Immature natural killer cell (primary cell): ENCODE data around the gene PITPNC1. TPM values are rescaled to one million over a fixed set of nuclear protein-coding genes. Genes with fewer than 3 reads are reported as not detected.
"Not testable (repeated sequence)": the region's sequence is repeated elsewhere in the genome, so short reads cannot be mapped to it uniquely, and the experiment has no call there.

Experiments
- DNase-seq, 3 donors: peaks; one replicate each; pipeline ENCODE4 v3.0.0; 2022; ENCODE audit warnings: mixed read lengths in 1 of 3
- H3K27ac Mint-ChIP-seq, 6 donors: one replicate each; pipeline ENCODE4 v1.8.0; 2020; ENCODE audit warnings: mixed read lengths in 6 of 6, mild to moderate bottlenecking in 5 of 6, inconsistent platforms in 4 of 6, moderate library complexity in 3 of 6
- H3K27me3 Mint-ChIP-seq, 3 donors: one replicate each; pipeline ENCODE4 v1.8.0; 2020 to 2021; ENCODE audit warnings: low read depth in 3 of 3, mild to moderate bottlenecking in 3 of 3, mixed read lengths in 3 of 3, moderate library complexity in 3 of 3, inconsistent platforms in 1 of 3
- H3K36me3 Mint-ChIP-seq, 3 donors: one replicate each; pipeline ENCODE4 v1.8.0; 2020; ENCODE audit warnings: mixed read lengths in 3 of 3, inconsistent platforms in 2 of 3, mild to moderate bottlenecking in 2 of 3
- H3K4me1 Mint-ChIP-seq, 2 donors: one replicate each; pipeline ENCODE4 v1.8.0; 2020; ENCODE audit warnings: inconsistent platforms in 2 of 2, mild to moderate bottlenecking in 2 of 2, mixed read lengths in 2 of 2, moderate library complexity in 1 of 2
- H3K4me3 Mint-ChIP-seq, 5 donors: one replicate each; pipeline ENCODE4 v1.8.0; 2020; ENCODE audit warnings: mild to moderate bottlenecking in 5 of 5, mixed read lengths in 5 of 5, inconsistent platforms in 3 of 5, moderate library complexity in 3 of 5
- H3K9me3 Mint-ChIP-seq, 6 donors: one replicate each; pipeline ENCODE4 v1.8.0; 2020; ENCODE audit warnings: mild to moderate bottlenecking in 6 of 6, mixed read lengths in 6 of 6, inconsistent platforms in 4 of 6, moderate library complexity in 3 of 6
- polyA plus RNA-seq, 3 donors: library from polyadenylated mRNA; unstranded; fragments of 300-500 nt; fragmentation: Illumina TruSeq; gene quantifications; one replicate each; pipeline ENCODE4 v1.2.3, GENCODE V29; 2021

PITPNC1 gene
- polyA plus RNA-seq, 3 donors from 2014 or later = 119 to 155 (median 150) TPM

DNA sequence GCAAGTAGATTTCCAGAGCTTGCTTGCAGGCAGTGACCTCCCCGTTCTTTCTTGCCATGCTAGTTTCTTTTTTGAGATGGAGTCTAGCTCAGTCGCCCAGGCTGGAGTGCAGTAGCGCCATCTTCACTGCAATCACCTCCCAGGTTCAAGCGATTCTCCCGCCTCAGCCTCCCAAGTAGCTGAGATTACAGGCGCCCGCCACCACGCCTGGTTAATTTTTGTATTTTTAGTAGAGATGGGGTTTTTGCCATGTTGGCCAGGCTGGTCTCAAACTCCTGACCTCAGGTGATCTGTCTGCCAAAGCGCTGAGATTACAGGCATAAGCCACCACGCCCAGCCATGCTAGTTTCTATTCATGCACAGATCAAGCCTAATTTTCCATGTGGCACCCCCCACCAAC lies 139.5 kb downstream of the PITPNC1 start:
- not testable (repeated sequence) for H3K4me3 Mint-ChIP-seq, DNase-seq
- peaks cover 66 to 81% of the 10 kb centered on the region in 2 donors for H3K4me1 Mint-ChIP-seq

DNA sequence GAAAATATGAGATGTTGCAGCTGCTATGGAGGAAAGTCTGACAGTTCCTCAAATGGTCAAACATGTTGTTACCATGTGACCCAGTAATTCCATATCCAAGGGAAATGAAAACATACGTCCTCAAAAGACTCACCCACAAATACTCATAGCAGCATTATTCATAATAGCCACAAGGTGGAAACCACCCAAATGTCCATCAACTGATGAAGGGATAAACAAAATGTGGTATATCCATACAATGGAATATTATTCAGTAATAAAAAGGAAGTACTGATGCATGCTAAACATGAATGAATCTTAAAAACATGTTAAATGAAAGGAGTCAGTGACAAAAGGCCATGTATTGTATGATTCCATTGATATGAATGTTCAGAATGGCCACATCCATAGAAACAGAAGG lies 140.2 kb downstream of the PITPNC1 start:
- no peak overlapping the region for H3K4me3 Mint-ChIP-seq
- H3K4me1 Mint-ChIP-seq = peaks cover 70 to 83% of the 10 kb centered on the region in 2 donors
- no peaks in the 10 kb centered on the region for H3K9me3 Mint-ChIP-seq
- H3K27me3 Mint-ChIP-seq = peaks cover 0 to 6% (median 5%) of the 10 kb centered on the region in 3 donors
- H3K27ac Mint-ChIP-seq = peak overlapping the region in 3 of 6 donors; percentile 20 to 73 (median 49)
- H3K36me3 Mint-ChIP-seq = peaks cover 0 to 4% (median 2%) of the 10 kb centered on the region in 3 donors
- no peak for DNase-seq

More for the DNA sequence above, 139.5 kb downstream of the PITPNC1 start:
- not testable (repeated sequence) for H3K36me3 Mint-ChIP-seq, H3K27me3 Mint-ChIP-seq, H3K9me3 Mint-ChIP-seq
- H3K27ac Mint-ChIP-seq = peak overlapping the region in 2 of 6 donors; percentile 20 to 56

DNA sequence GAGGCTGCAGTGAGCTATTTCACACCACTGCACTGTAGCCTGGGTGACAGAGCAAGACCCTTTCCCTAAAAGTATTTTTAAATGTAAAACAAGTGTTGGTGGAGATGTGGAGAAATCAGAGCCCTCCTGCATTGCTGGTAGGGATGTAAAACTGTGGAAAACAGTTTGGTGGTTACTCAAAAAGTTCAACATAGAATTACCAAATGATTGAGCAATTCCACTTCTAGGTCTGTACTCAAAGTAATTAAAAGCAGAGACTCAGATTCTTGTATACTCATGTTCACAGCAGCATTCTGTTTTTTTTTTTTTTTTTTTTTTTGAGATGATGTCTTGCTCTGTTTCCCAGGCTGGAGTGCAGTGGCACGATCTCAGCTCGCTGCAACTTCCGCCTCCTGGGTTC lies 141.8 kb downstream of the PITPNC1 start:
- H3K27me3 Mint-ChIP-seq = peaks cover 0 to 6% (median 5%) of the 10 kb centered on the region in 3 donors
- peaks cover 73 to 87% of the 10 kb centered on the region in 2 donors for H3K4me1 Mint-ChIP-seq
- H3K27ac Mint-ChIP-seq = peak overlapping the region in 2 of 6 donors; percentile 77 to 84

DNA sequence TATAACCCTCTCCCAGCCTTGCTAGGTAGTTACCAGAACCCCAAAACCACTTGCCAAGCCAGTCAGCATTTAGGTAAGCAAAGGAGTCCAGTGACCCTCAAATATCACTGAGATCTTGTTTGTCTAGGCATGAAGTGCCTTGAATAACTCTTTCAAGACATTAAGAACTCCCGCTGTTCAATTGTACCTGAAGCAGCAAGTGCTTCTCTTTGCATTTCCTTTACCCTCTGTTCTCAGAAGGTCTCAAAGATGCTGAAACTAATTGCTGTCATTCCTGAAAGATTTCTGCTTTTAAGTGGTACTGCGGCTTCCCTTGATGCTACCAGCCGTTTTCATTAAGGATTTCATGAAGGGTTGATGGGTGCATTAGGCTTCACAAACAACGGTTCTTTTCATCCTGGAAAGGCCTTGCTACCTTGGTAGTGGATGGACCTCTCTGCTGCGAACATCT lies 142.7 kb downstream of the PITPNC1 start:
- DNase-seq = no peak
- H3K36me3 Mint-ChIP-seq = peaks cover 0 to 4% (median 0%) of the 10 kb centered on the region in 3 donors
- H3K27me3 Mint-ChIP-seq = peaks cover 0 to 6% (median 5%) of the 10 kb centered on the region in 3 donors
- H3K4me3 Mint-ChIP-seq = peak overlapping the region; percentile 63 to 82 (median 78)
- H3K27ac Mint-ChIP-seq = peak overlapping the region; percentile 9 to 85 (median 79)
- no peaks in the 10 kb centered on the region for H3K9me3 Mint-ChIP-seq
- H3K4me1 Mint-ChIP-seq = peaks cover 70 to 91% of the 10 kb centered on the region in 2 donors

More for the DNA sequence above, 141.8 kb downstream of the PITPNC1 start:
- no peak for DNase-seq
- Mint-ChIP-seq H3K36me3 (peaks cover 0 to 4% (median under 1%) of the 10 kb centered on the region in 3 donors), H3K4me3 (peak overlapping the region in 1 of 5 donors; percentile 18), H3K9me3 (no peaks in the 10 kb centered on the region)

DNA sequence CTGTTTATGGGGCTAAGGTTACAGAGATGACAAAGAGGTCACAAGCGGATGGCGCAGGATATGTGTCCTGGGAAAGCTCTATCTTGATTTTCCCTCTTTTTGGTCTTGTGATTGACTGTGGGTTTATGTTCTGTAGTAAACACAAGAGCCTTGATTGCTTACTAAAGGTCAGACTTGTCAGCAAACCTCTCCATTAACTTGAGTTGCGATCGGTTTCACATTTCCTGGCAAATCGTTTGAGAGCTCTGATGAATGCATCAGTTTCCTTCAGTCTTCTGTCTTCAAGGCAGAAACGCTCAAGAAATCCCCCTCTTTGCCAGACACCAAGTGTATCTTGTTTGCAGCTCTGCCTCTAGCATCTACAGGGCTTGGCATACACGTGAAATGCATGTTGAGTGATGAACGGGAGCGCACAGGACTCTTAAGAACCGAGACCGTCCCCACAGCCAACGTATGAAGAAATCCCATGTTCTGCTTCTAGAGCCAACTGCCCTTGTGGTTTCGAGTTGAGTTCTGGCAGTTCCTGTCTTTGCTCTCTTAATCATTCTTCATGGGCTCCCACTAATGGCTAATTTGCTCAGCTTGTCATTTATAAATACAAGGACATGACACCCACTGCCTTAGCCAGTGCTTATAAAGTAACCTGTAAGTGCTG lies 143.3 kb downstream of the PITPNC1 start:
- Mint-ChIP-seq H3K27ac (peak overlapping the region; percentile 69 to 85 (median 79)), H3K9me3 (no peaks in the 10 kb centered on the region), H3K4me1 (peaks cover 65 to 91% of the 10 kb centered on the region in 2 donors), H3K27me3 (peaks cover 0 to 6% (median 5%) of the 10 kb centered on the region in 3 donors), H3K4me3 (peak overlapping the region; percentile 63 to 82 (median 78)), H3K36me3 (peaks cover 0 to 4% (median 0%) of the 10 kb centered on the region in 3 donors)
- DNase-seq = peak in 1 of 3 donors; percentile 19

DNA sequence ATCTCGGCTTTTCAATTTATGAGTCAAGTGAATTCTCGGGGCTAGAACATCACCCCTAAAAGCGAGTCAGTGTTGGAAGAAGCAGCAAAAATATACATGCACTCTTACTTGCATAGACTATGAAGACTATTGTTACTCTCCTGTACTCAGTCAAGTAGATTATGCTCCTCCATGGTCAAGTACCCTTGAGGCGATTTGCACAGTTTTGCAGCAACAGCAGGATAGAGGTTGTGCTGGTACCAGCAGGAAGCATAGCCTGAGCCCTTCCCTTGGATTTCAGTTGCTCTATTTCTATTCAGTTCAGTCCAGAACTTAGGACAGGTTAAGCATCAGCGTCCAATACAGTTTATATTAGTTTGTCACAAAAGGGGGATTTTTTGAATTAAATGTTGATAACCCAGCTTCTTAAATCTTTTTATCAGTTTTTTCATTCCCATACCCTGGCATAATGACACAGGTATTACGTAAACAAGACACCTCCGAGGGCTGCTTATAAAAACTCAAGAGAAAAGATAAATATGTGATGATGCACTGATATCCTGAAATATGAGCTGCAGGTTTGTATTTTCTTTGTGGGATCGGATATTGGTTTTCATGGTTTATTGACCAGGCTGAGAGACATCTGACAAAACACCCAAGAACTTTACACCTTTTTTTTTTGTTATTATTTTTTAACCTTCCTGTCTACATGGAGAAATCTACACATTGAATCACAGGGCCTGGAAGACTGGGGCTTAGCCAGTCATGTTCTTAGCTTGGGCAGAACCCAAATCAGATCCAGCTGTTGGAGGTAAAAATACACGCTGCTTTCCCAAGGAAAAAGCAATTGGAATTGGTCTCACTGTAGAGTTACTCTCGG lies 144.1 kb downstream of the PITPNC1 start:
- no peak for DNase-seq
- peak overlapping the region; percentile 63 to 82 (median 78) for H3K4me3 Mint-ChIP-seq
- peak overlapping the region; percentile 69 to 85 (median 79) for H3K27ac Mint-ChIP-seq
- H3K27me3 Mint-ChIP-seq = peaks cover 0 to 6% (median 5%) of the 10 kb centered on the region in 3 donors
- no peaks in the 10 kb centered on the region for H3K9me3 Mint-ChIP-seq
- H3K4me1 Mint-ChIP-seq = peaks cover 65 to 91% of the 10 kb centered on the region in 2 donors
- H3K36me3 Mint-ChIP-seq = peaks cover 0 to 4% (median 0%) of the 10 kb centered on the region in 3 donors

DNA sequence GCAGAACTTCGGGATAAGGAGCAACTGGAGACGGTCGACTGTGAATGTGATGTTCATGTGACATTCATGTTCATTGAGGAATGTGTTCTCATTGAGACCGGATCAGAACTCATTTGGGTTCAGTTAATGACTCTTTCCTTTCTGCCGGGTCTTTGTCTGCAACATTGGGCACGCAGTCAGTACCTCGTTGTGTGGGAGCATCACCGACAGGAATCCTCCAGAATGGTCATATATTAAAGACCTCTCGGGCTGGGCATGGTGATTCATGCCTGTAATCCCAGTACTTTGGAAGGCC lies 144.6 kb downstream of the PITPNC1 start:
- H3K36me3 Mint-ChIP-seq = peaks cover 0 to 4% (median 0%) of the 10 kb centered on the region in 3 donors
- H3K4me3 Mint-ChIP-seq = peak overlapping the region in 3 of 5 donors; percentile 68 to 82 (median 78)
- peak overlapping the region in 2 of 6 donors; percentile 58 to 84 for H3K27ac Mint-ChIP-seq
- peaks cover 0 to 7% (median 6%) of the 10 kb centered on the region in 3 donors for H3K27me3 Mint-ChIP-seq
- no peaks in the 10 kb centered on the region for H3K9me3 Mint-ChIP-seq
- no peak for DNase-seq
- H3K4me1 Mint-ChIP-seq = peaks cover 65 to 87% of the 10 kb centered on the region in 2 donors

DNA sequence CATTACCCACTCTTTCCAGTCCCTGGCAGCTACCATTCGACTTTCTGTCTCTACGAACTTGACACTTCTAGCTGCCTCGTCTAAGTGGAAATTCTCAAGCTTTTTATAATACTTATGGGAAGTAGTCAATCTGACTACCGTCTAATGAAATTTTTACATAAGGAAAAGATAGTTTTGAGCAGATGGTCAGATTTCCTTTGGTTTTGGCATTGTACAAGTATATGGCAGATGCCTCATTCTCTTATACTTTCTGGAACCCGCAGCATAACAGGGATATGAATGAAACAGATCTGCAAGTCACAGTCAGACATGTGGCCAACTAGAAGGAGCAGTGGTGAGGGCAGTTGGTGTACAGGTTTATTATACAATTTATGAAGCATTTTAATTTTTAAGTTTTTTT lies 146.0 kb downstream of the PITPNC1 start:
- H3K27ac Mint-ChIP-seq = peak overlapping the region in 4 of 6 donors; percentile 12 to 69 (median 44)
- peaks cover 0 to 4% (median 0%) of the 10 kb centered on the region in 3 donors for H3K36me3 Mint-ChIP-seq
- peaks cover 58 to 81% of the 10 kb centered on the region in 2 donors for H3K4me1 Mint-ChIP-seq
- no peaks in the 10 kb centered on the region for H3K9me3 Mint-ChIP-seq
- H3K27me3 Mint-ChIP-seq = peaks cover 0 to 4% (median 2%) of the 10 kb centered on the region in 3 donors
- no peak overlapping the region for H3K4me3 Mint-ChIP-seq
- no peak for DNase-seq

DNA sequence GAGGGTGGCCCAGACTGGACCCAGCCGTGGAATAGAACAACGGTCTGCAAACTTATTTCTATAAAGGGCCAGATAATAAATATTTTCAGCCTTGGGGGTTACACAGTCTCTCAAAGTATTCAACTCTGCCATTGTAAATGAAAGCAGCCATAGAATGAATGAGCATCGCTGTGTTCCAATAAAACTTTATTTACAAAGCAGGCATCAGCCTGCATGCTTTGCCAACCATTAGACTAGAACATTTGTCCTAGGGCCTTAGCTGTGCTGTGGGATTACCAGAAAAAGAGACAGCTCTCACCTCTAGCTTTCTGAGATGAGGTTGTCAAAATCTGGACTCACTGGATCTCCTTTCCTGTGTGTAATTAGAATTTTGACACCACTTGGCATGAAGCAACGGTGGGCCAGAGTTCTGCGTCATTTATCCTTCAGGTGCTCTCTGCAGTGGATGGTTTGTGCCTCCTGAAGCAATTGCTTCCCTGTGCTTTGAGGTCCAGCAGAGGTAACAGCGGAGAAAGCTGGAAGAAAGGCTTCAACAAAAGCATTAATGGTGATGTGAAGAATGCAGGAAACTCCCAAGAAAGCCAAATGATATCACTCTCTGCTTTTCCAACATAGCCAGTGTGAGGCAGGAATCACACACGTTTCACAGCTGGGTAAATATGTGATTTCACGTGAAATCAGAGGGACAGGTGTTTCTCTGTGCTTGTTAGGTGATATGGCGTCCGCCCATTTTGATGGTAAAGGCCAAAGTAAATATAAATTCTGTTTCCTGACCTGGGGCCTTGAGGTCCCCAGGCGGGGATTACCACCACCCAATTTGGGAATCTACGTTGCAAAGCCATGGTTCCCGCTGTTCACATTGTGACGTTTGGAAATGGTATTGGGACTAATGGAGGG lies 148.4 kb downstream of the PITPNC1 start:
- Mint-ChIP-seq H3K4me3 (no peak overlapping the region), H3K27ac (peak overlapping the region in 3 of 6 donors; percentile 16 to 76 (median 44)), H3K36me3 (peaks cover 0 to 3% (median 0%) of the 10 kb centered on the region in 3 donors), H3K27me3 (peaks cover under 1 to 5% (median 3%) of the 10 kb centered on the region in 3 donors), H3K4me1 (peaks cover 55 to 69% of the 10 kb centered on the region in 2 donors), H3K9me3 (no peaks in the 10 kb centered on the region)
- no peak for DNase-seq

DNA sequence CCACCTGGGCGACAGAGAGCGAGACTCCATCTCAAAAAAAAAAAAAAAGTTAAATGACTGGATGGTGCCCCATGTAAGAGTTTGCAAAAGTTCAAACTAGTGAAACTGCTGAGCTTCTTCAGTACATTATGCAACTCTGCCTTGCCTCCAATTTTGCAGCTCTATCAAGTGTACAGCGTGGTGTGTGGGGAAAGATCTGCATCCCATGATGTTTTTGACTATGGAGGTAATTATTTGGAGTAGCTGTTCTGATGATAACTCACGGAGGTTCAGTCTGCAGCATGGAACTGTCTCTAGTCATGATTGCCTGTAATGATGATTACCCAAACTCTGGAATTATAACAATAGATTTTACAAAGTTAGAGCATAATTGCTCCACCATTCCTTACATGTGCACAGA lies 149.6 kb downstream of the PITPNC1 start:
- Mint-ChIP-seq H3K9me3 (no peaks in the 10 kb centered on the region), H3K27me3 (peaks cover 0 to 5% (median 3%) of the 10 kb centered on the region in 3 donors), H3K27ac (peak overlapping the region in 4 of 6 donors; percentile 32 to 56 (median 45)), H3K4me3 (no peak overlapping the region), H3K4me1 (peaks cover 55 to 68% of the 10 kb centered on the region in 2 donors), H3K36me3 (peaks cover 0 to 3% (median 0%) of the 10 kb centered on the region in 3 donors)
- DNase-seq = no peak

DNA sequence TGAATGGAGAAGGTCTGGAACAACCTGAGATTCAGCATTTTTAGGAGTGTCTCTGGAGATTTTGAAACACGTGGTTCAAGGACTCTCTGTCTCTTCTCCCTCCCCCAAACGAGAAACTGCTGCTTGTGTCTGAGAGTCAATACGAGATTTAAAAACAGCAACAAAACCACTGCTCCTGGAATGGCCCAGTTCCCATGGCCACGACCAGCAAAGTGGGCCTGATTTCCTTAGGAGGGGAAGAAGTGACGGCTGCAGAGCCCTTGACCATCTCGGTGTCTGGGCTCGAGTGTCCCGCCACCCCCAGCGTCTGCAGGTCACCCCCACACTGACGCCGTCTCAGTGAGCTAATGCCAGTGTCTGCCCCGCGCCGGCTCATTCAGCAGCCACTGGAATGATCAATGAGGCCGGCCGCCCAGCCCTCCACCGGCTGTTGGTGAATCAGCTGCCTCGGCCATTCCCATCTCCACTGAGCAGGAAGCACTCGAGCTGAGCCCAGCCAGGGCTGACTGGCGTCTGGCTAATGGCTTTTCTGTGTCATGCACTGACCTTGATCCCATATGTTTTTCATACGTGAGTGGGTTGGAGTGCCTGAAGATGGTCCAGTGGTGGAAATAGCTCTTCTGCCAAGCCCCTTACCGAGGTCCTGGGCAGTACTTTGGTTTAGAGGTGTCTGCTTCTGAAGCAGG lies 151.8 kb downstream of the PITPNC1 start:
- Mint-ChIP-seq H3K27ac (peak overlapping the region in 5 of 6 donors; percentile 35 to 72 (median 62)), H3K4me3 (no peak overlapping the region), H3K36me3 (peaks cover 0 to 3% (median 0%) of the 10 kb centered on the region in 3 donors), H3K9me3 (no peaks in the 10 kb centered on the region), H3K27me3 (peaks cover 0 to 5% (median 3%) of the 10 kb centered on the region in 3 donors), H3K4me1 (peaks cover 52 to 73% of the 10 kb centered on the region in 2 donors)
- no peak for DNase-seq

DNA sequence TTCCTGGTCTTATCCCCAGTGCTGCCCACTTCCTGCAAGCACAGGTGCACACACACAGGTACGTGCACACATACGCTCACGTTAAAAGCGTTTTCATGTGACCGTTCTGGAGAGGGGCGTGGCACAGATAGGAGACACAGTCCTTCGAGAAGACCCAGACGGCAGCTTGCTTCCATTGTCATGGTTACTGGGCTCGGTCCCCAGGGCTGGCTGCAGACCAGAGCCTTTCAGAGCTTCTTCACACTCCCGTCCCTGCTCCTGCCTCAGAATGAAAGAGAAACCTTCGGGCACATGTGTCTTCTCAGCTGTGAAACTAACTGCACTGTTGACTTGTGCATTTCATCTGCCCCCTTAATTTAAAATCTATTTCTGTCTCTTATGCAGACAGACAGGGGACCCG lies 154.2 kb downstream of the PITPNC1 start:
- peaks cover 0 to 19% (median 10%) of the 10 kb centered on the region in 3 donors for H3K36me3 Mint-ChIP-seq
- H3K27me3 Mint-ChIP-seq = peaks cover 1 to 4% (median 3%) of the 10 kb centered on the region in 3 donors
- peak overlapping the region in 1 of 5 donors; percentile 13 for H3K4me3 Mint-ChIP-seq
- H3K27ac Mint-ChIP-seq = peak overlapping the region in 4 of 6 donors; percentile 27 to 69 (median 48)
- H3K4me1 Mint-ChIP-seq = peaks cover 47 to 60% of the 10 kb centered on the region in 2 donors
- no peaks in the 10 kb centered on the region for H3K9me3 Mint-ChIP-seq
- no peak for DNase-seq
